ENCODE measurements around the gene CATSPER3.

DNA sequence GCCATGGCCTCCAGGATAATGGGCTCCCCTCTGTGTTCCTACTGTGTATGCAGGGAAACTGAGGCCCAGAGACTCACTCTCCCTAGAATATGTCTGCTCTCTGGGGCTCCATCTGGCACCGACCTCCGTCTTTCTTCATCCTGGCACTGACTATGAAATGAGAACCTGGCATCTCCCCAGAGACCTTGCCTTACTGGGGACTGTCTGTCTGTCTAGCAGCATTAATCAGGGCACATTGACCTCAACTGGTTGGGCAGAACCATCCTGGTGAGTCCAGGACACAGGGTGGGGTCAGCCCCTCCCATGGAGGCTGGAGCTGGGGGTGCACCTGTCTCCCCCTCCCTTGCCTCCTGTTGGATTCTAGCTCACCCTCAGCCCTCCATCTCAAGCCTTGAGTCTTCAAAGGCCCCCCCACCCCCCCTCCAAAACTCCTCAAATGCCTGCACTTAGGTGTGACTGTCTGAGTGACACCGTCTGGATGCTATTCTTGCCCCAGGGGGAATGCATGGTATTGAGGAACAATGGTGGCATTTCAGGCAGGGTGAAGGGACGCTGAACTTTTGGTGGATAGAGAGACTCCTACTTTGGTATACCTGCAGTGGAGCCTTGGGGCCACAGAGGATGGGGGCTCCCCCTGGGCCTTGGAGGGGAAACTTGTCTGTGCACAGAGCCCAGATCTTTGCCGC, 79.1 kb downstream of the CATSPER3 start:
- TF ChIP-seq POLR2A (IDR thresholded peaks at IDR 0.05; ENCODE audit: low read depth) (no peak), EP300 (IDR thresholded peaks at IDR 0.05) (no peak)
- TF ChIP-seq, protein P1, sequence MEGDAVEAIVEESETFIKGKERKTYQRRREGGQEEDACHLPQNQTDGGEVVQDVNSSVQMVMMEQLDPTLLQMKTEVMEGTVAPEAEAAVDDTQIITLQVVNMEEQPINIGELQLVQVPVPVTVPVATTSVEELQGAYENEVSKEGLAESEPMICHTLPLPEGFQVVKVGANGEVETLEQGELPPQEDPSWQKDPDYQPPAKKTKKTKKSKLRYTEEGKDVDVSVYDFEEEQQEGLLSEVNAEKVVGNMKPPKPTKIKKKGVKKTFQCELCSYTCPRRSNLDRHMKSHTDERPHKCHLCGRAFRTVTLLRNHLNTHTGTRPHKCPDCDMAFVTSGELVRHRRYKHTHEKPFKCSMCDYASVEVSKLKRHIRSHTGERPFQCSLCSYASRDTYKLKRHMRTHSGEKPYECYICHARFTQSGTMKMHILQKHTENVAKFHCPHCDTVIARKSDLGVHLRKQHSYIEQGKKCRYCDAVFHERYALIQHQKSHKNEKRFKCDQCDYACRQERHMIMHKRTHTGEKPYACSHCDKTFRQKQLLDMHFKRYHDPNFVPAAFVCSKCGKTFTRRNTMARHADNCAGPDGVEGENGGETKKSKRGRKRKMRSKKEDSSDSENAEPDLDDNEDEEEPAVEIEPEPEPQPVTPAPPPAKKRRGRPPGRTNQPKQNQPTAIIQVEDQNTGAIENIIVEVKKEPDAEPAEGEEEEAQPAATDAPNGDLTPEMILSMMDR (IDR thresholded peaks at IDR 0.05) = no peak

All from esophagus muscularis mucosa (tissue), 4 donors.